Measurements from ENCODE around the gene MTERF1.
"Not testable (repeated sequence)": the region's sequence is repeated elsewhere in the genome, so short reads cannot be mapped to it uniquely, and the experiment has no call there.

MTERF1 gene

DNA sequence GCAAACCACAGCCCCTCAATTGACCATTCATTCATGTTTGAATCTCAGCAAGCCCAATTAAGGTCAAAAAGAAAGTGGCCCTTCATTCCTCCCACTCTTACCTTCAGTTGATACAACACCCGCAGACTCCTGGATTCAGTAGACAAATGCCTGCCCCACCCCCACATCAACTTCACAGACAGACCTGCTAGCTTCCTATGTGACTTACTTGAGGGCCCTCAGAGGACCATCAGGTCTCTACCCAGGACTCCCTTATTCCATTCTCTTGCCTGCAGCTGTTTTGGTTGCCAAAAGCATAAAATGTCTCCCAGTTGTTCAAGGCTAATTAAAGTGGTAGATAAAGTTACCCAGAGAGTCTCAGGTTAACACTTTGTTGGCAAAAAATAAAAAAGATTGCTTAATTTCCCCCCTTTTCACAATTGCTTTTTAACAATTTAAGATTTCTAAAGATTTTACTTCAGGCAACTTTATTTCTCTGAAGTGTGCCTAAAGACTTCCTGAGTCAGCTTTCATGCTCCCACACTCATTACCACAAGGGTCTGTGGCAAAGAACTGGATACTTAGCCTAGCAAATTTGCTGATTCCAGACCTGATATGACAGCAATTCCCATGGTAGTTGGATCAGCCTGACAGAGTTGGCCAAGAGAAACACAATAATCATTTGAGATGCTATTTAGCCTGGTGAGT lies 3.3 kb upstream of the MTERF1 start:
- no peak for DNase-seq

GRCh38 chr7:91880016-91880412 lies 488 bp downstream of the MTERF1 start:
- DNase-seq, result no peak

DNA sequence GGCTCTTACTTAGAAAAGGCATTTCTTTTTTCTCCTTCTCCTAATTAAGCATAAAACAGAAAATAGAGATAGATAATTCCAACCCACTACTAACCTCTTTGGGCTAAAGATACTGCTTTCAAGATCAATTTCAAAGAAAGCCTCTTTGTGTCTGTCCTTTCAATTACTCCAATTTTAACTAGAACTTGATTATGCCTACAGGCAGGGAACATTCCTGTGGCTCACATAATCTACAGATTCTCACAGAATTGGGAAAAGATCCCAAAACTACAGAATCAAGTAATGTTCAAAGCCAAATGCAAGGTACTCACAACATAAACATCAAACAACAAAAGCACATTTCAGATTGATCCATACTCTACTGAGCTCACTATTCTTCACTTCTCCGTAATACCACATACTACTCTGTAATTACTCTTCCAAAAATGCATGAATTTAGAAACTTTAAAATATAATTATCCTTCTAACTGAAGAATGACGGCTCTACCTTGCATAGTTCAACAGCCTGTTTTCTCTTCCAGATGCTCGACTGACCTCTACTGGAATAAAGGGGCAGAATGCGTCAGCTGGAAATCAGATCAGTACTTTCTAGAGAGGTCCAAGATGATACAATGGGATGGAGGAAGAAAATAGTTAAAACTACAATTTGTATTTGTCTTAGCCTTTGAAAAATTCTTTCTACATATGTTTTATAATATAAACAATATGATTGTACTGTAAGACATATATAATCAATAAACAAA lies 3.9 kb downstream of the MTERF1 start:
- no peak for DNase-seq

DNA sequence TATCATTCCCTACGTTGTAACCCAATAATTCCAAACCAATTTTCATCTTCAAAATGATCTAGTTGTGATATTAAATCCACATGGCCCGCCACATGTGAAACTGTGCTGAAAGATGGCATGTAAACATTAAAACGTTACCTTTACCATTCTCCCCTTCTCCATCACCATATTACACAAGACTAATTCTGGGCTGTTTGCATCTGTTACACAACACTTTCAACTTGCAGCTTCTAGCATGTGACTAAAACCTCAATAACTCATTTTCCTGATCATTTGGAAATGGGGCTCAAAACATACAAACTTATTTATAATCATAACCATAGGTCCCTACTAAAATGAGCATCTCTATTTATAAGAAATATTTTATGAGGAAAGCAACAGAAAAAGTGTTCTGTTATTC lies 4.7 kb downstream of the MTERF1 start:
- no peak for DNase-seq

DNA sequence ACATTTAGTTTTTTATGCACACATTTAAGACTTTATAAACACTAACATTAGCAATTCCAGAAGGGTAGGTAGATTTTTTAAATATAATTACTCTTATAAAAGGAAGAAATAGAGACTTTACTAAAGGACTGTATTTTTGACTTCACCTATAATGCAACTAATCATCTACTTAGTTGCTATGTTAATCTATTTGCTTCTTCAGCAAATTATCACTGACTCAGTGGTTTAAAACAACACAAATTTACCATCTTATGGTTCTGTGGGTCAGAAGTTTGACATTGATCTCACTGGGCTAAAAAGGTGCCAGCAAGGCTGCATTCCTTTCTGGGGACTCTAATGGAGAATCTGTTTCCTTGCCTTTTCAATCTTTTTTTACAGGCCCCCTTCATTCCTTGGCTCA lies 7.6 kb downstream of the MTERF1 start:
- no peak for DNase-seq

GRCh38 chr7:91872069-91872468 lies 8.4 kb downstream of the MTERF1 start:
- DNase-seq, result no peak

DNA sequence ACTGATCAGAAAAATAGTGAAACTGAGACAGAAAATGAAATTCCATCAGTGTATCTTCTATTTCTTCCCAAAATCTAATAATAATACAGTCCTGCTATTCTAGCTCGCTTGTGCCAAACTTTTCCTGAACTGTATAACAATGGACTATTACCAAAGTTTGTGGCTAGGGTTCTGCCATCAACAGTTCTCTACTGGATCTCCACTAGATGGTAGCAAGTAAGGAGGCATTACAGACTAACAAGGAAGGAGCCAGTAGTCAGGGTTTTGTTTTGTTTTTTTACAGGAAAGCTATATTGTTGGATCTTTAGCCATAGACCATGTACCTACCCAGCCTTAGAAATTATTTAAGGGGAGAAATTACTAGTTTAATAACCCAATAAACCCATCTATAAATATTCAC lies 10.8 kb downstream of the MTERF1 start:
- no peak for DNase-seq

- DNase-seq, result no peak
Observed at GRCh38 chr7:91866599-91867148, 13.8 kb downstream of the MTERF1 start.

- DNase-seq, result no peak
Observed at GRCh38 chr7:91865511-91865910, 15.0 kb downstream of the MTERF1 start.

DNA sequence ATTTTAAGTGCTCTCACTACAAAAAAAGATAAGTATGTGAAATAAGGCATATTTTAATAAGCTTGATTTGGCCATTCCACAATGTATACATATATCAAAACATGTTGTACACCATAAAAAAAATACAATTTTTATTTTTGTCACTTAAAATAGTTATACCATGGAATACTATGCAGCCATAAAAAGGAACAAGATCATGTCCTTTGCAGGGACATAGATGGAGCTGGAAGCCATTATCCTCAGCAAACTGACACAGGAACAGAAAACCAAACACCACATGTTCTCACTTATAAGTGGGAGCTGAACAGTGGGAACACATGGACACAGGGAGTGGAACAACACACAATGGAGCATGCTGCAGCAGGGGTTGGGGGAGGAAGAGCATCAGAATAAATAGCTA lies 15.9 kb downstream of the MTERF1 start:
- not testable (repeated sequence) for DNase-seq

DNA sequence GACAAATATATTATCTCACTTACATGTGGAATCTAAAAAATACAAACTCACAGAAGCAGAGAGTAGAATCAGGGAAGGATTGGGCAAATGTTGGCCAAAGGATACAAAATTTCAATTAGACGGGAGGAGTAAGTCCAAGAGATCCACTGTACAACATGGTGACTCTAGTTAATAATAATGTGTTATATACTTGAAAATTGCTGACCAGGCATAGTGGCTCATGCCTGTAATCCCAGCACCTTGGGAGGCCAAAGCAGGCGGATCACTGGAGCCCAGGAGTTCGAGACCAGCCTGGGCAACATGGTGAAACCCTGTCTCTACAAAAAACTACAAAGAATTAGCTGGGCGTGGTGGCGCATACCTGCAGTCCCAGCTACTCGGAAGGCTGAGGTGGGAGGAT lies 16.4 kb downstream of the MTERF1 start:
- DNase-seq, result no peak

DNA sequence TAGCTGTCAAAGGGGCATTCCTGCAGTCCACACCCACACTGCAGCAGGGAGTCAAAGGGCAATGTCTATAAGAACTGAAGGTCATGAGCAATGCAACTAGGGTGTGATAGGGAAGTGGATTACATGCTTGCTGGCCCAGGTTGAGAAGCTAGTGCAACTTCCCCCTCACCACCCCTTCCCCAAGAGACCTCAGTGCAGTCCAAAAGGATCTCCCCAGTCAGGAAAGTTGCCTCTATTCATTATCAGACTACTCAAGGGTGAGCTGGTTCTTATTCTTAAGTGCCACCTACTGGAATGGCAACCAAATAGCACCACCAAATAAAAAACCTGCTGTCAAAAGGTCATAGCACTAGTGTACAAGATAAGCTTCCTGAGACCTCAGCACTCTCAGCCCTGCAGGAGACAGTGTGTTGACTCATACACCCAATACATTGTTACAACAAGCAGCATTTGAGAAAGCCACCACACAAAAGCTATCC lies 28.2 kb downstream of the MTERF1 start:
- DNase-seq, result no peak

- DNase-seq, result no peak
Observed at GRCh38 chr7:91850455-91850854, 30.0 kb downstream of the MTERF1 start.

DNA sequence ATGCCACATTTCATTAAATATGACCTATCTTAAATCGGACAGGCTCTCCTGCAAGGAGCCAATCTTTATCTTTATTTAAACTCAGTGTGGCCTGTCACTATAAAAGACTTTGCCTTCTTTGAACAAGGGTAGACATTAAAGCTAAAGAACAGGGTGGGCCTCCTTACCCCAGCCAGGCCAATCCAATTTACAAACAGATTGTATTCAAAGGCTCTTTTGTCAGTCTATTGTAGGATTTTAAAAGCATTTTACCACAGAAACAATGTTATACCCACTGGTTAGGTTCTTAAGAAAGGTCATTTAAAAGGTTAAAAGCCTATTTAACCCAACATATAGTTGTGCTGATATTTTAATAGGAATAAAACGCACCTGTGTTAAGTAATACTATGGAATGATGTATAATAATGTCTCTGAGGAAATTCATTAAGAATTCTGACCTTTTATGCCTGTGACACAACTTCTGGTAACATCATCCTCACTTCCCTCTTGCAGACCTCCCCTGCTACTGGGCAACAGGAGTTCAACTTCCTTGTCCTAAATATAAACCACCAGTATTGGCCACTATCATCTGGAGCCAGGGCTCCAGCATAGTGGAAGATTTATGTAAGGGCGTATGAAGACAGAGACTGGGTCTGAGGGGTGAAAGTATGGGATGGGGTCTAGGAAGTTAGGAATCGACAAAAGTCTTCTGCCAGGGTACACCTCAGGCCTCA lies 32.5 kb downstream of the MTERF1 start:
- no peak for DNase-seq

DNA sequence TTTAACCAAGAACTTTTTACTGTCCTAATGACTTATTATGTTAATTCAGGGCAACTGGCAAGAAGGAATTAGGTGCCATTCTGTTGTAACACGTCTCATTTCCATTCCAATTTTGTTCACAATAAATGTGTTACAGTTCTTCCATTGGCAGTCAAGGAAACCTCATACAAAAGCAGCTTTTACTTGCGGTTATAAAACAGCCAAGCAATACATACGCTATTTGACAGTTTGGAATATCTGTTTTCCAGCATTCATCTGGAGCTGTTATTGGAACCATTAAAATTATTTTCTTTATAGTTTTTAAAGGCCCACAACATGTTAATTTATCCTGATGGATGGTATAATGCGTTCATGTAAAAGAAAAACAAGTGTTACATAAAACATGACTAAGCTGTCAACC lies 33.3 kb downstream of the MTERF1 start:
- no peak for DNase-seq

DNA sequence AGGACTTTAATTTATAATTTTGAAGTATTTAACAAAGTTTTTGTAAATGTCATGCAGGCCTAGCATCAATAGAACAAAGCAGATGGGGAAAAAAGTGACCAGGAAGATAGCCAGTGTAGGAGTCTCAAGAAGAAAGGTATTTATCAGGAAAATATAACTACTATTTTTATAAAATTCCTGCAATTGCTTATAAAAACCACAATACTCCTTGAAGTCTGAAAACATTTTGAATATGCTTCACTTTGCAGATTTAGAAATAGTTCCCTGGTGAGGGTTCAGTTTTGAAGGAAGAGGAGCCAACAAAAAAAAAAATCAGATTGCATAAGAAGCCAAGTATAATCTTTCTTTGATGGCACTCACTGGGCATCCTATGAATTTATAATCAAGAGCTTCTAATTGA lies 34.1 kb downstream of the MTERF1 start:
- no peak for DNase-seq

DNA sequence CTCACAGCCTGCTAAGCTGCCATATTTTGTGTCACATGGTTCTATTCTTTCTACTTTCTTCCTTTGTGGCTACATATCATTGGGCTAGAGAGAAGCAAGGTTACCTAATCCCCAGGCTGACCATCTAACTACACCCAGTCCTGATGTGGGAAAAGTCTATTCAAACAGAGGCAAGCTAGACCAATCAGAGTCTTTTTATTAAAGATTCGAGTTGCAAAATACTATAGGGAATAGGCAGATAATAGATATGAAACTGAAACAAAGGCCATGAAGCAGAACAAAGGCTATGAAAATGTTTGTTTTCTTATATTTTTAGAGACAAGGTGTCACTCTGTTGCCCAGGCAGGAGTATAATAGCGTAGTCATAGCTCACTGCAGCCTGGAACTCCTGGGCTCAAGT lies 36.7 kb downstream of the MTERF1 start:
- no peak for DNase-seq

DNA sequence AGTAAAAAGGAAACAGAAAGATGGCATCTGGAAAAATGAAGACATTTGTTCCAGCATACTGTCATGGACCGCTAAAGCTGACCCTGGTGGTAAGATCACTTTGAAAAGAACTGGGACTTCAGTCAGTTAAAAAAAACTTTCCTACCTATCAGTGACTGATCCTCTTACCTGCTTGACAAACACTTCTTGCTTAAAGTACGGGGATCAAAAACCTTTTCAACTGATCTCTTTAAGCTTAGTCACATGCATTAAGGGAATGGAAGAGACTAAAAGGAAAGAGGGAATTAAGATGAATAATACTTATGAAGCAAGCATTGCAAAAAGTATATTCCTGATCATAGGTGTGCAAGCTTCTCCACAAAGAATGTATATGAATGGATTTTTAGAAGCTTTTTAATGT lies 42.1 kb downstream of the MTERF1 start:
- no peak for DNase-seq

DNA sequence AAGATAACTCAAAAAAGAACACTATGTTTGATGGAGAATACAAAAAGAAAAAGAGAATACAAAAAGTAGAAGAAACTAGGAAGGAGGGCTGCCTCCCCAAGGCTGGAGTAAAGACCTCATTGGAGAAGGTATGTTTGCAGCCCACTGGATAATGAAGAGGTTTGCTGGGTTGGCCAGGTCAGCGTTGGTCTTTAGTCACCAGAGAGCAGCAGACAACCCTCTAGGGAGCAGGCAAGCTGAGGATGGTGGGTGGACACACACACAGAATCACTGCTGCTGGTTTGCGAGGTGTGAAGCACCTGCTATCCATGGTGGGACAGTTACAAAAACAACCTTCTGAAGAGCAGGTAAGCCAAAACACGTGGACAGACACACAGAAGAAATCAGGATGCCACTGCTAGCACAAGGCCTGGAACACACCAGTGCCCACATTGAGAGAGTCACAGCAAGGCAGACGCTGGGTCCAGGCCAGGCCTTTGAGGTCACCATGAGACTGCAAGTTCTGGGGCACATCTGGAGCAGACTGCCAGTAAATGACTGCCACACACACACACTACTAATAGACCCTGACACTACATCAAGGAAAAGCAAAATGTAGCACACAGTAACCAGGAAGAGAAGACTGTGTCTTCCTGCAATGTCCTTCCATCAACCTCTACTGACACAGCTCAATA lies 43.0 kb downstream of the MTERF1 start:
- no peak for DNase-seq

- DNase-seq, result no peak
Observed at GRCh38 chr7:91835826-91836368, 44.6 kb downstream of the MTERF1 start.

- DNase-seq, result no peak
Observed at GRCh38 chr7:91835091-91835825, 45.2 kb downstream of the MTERF1 start.

DNA sequence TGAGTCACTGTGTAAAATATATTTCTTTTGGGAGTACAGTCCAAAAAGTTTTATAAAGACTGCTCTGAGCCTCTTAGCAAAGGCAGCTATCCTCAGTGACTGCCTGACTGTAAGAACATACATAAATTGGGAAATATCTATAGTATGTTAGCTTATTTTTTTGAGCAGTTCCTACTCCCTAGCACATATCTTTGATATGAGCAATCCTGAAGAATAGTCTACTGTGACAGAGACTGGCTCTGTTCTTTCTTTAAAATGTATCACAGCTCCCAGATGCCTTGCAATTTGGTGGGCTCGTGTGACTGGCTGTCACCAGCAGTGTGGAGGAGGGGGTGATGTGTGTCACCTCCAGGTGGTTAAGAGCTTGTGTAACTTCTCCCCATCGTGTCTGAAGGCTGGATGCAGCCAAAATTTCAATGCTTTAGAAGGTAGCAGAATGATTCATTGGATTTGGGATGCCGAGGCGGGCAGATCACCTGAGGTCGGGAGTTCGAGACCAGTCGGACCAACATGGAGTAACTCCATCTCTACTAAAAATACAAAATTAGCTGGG lies 47.9 kb downstream of the MTERF1 start:
- DNase-seq, result no peak

Data from femur (tissue), 1 donor.